PC-3 (cell line): ENCODE data around the gene KCNQ1. TPM values are rescaled to one million over a fixed set of nuclear protein-coding genes. Genes with fewer than 3 reads are reported as not detected.

ENCODE experiments used
- ATAC-seq: fragments of 200-7000 bp; cut with Tn5 transposase; 2 replicates; pipeline ENCODE4 v1.9.1; 2020; ENCODE audit warnings: mild to moderate bottlenecking, moderate library complexity
- BruUV-seq: library from RNA; stranded (reverse); fragments of 400-500 nt; replicated peaks from 2 replicates; lab custom pipeline; 2021; lab: Mats Ljungman, UMichigan
- CTCF ChIA-PET: fragments of 300-600 bp; sonication (Branson Sonifier 250); formaldehyde crosslinking; loops from one replicate; lab custom pipeline; 2022; ENCODE audit warnings: antibody characterized with exemption; lab: Charles Lee
- POLR2A ChIA-PET: fragments of 300-600 bp; sonication (Branson Sonifier 250); formaldehyde crosslinking; loops from one replicate; lab custom pipeline; 2022; ENCODE audit warnings: antibody characterized with exemption; ENCODE audit not compliant: unreplicated experiment; lab: Charles Lee
- DNase-seq: peaks from one replicate; pipeline ENCODE4 v3.0.0-alpha.2; 2015
- H2AFZ ChIP-seq: fragments of 300-600 bp; sonication (generic); 2 replicates; pipeline ENCODE4 v1.6.0; 2016; ENCODE audit warnings: antibody characterized with exemption, low read length
- H3F3A ChIP-seq: fragments of 300-600 bp; sonication (generic); one replicate; pipeline ENCODE4 v1.6.0; 2017; ENCODE audit warnings: antibody characterized with exemption, low read length, control low read depth, mild to moderate bottlenecking; ENCODE audit not compliant: unreplicated experiment
- H3K27ac ChIP-seq: fragments of 300-600 bp; sonication (generic); 2 replicates; pipeline ENCODE4 v1.5.1; 2016; ENCODE audit warnings: mild to moderate bottlenecking, low read length
- H3K27me3 ChIP-seq: fragments of 300-600 bp; sonication (generic); 2 replicates; pipeline ENCODE4 v1.6.1; 2016; ENCODE audit warnings: low read length, mixed read lengths
- H3K36me3 ChIP-seq: fragments of 300-600 bp; sonication (generic); 2 replicates; pipeline ENCODE4 v1.6.1; 2016; ENCODE audit warnings: low read depth, mixed run types, low read length, mixed read lengths
- H3K4me1 ChIP-seq: fragments of 300-600 bp; sonication (generic); 2 replicates; pipeline ENCODE4 v1.5.1; 2016; ENCODE audit warnings: low read length; ENCODE audit not compliant: insufficient read depth
- H3K4me2 ChIP-seq: fragments of 300-600 bp; sonication (generic); 2 replicates; pipeline ENCODE4 v1.6.0; 2016; ENCODE audit warnings: low read length
- H3K4me3 ChIP-seq: fragments of 300-600 bp; sonication (generic); 2 replicates; pipeline ENCODE4 v1.5.1; 2016; ENCODE audit warnings: mild to moderate bottlenecking, low read length, mixed read lengths
- H3K79me2 ChIP-seq: fragments of 300-600 bp; sonication (generic); 2 replicates; pipeline ENCODE4 v1.6.1; 2017; ENCODE audit warnings: low read length, mixed read lengths
- H3K9ac ChIP-seq: fragments of 300-600 bp; sonication (generic); 2 replicates; pipeline ENCODE4 v1.6.0; 2016; ENCODE audit warnings: mild to moderate bottlenecking, low read length
- H3K9me2 ChIP-seq: fragments of 300-600 bp; sonication (generic); replicated peaks from 2 replicates; pipeline ENCODE4 v1.6.1; 2016; ENCODE audit warnings: mixed run types, low read length, mixed read lengths
- H3K9me3 ChIP-seq: fragments of 300-600 bp; sonication (generic); 2 replicates; pipeline ENCODE4 v1.6.1; 2016; ENCODE audit warnings: low read length, mixed read lengths
- H4K20me1 ChIP-seq: fragments of 300-600 bp; sonication (generic); 2 replicates; pipeline ENCODE4 v1.6.1; 2016; ENCODE audit warnings: low read length, mixed read lengths
- CTCF ChIP-seq: fragments of 300-600 bp; sonication (generic); conservative IDR thresholded peaks from 2 replicates; pipeline ENCODE4 v1.5.1; 2017; ENCODE audit warnings: antibody characterized with exemption, low read depth, mild to moderate bottlenecking, low read length
- EZH2 ChIP-seq: fragments of 300-600 bp; sonication (generic); IDR thresholded peaks from one replicate; pipeline ENCODE4 v1.6.1; 2017; ENCODE audit warnings: antibody characterized with exemption, mild to moderate bottlenecking, low read length; ENCODE audit not compliant: unreplicated experiment
- EZH2phosphoT487 ChIP-seq: fragments of 300-600 bp; sonication (generic); IDR thresholded peaks from 2 replicates; pipeline ENCODE4 v1.6.1; 2018; ENCODE audit warnings: mild to moderate bottlenecking, antibody characterized with exemption, low read length, borderline replicate concordance
- intact Hi-C: fragments of 100-400 bp; cut with micrococcal nuclease; formaldehyde crosslinking; loops from 2 replicates; pipeline ENCODE4 v1.9.0; 2023
- total RNA-seq: library from RNA; depleted of rRNA; stranded (reverse); fragments of >200 nt; gene quantifications from 2 replicates; pipeline ENCODE4 v1.2.3, GENCODE V29; 2014

Gene KCNQ1
- total RNA-seq, 1 experiment from 2014 or later: 0.40 TPM

GRCh38 chr11:2804701-2805387, 360.0 kb downstream of the KCNQ1 start:
- 0 out of 2 replicates have a peak, but pooled peaks cover 3% of the 10 kb centered on the region for H3K4me1 ChIP-seq
- H3K27me3 ChIP-seq: no peaks in the 10 kb centered on the region
- no peaks in the 10 kb centered on the region for H3K36me3 ChIP-seq
- H3K9me2 ChIP-seq: no peaks in the 10 kb centered on the region
- H3K4me3 ChIP-seq: no peak overlapping the region
- POLR2A ChIA-PET: no interaction called here
- H4K20me1 ChIP-seq: no peaks in the 10 kb centered on the region
- H3K9ac ChIP-seq: no peak overlapping the region
- DNase-seq (no peak), ATAC-seq (no peak)
- H2AFZ ChIP-seq: no peak overlapping the region
- CTCF ChIA-PET: no interaction called here
- intact Hi-C loops: no loop called here
- H3K27ac ChIP-seq: no peak overlapping the region
- no peak overlapping the region for H3K4me2 ChIP-seq
- TF ChIP-seq EZH2phosphoT487 (no peak), EZH2 (no peak), CTCF (no peak)
- no peaks in the 10 kb centered on the region for H3K9me3 ChIP-seq
- BruUV-seq: no TSS peak
- no peaks in the 10 kb centered on the region for H3F3A ChIP-seq
- H3K79me2 ChIP-seq: no peaks in the 10 kb centered on the region

GRCh38 chr11:2805388-2806056, 360.7 kb downstream of the KCNQ1 start:
- H3K9me2 ChIP-seq: no peaks in the 10 kb centered on the region
- no TSS peak for BruUV-seq
- H2AFZ ChIP-seq: no peak overlapping the region
- ATAC-seq: no peak
- H3K4me2 ChIP-seq: no peak overlapping the region
- no peaks in the 10 kb centered on the region for H3K36me3 ChIP-seq
- no peak overlapping the region for H3K4me3 ChIP-seq
- no peak for TF ChIP-seq EZH2phosphoT487
- no peak for TF ChIP-seq CTCF
- TF ChIP-seq EZH2: no peak
- H3K27me3 ChIP-seq: no peaks in the 10 kb centered on the region
- no peak for DNase-seq
- no peaks in the 10 kb centered on the region for H4K20me1 ChIP-seq
- no peaks in the 10 kb centered on the region for H3K79me2 ChIP-seq
- intact Hi-C loops: no loop called here
- H3K27ac ChIP-seq: no peak overlapping the region
- POLR2A ChIA-PET: no interaction called here
- H3F3A ChIP-seq: no peaks in the 10 kb centered on the region
- no peaks in the 10 kb centered on the region for H3K9me3 ChIP-seq
- CTCF ChIA-PET: no interaction called here
- no peak overlapping the region for H3K9ac ChIP-seq
- 0 out of 2 replicates have a peak, but pooled peaks cover 3% of the 10 kb centered on the region for H3K4me1 ChIP-seq
